Cerebellar nuclear complex (tissue), 1 donor: ENCODE measurements around the gene EIF2A.
"Not testable (repeated sequence)": the region's sequence is repeated elsewhere in the genome, so short reads cannot be mapped to it uniquely, and the experiment has no call there.

Experiments used
- DNase-seq, 2 experiments: peaks; one replicate each; lab custom pipeline; 2025; lab: John Stamatoyannopoulos, UW

The EIF2A gene

GRCh38 chr3:150602426-150603152 is 56.0 kb downstream of the EIF2A start:
- DNase-seq, result no peak

- DNase-seq, result peak; percentile 13 to 88
Measured at GRCh38 chr3:150603153-150603979, 56.8 kb downstream of the EIF2A start, which contains the start of gene SELENOT. SELENOT (plus strand) TSS chr3:150603321; CDS start chr3:150603363, 42 bp downstream.

GRCh38 chr3:150603980-150604319 is 57.4 kb downstream of the EIF2A start:
- no peak for DNase-seq

GRCh38 chr3:150605998-150606641 is 59.5 kb downstream of the EIF2A start:
- DNase-seq, result no peak

- no peak for DNase-seq
Measured at GRCh38 chr3:150607267-150608065, 60.9 kb downstream of the EIF2A start.

- DNase-seq, result no peak
Measured at GRCh38 chr3:150609988-150610387, 63.4 kb downstream of the EIF2A start.

GRCh38 chr3:150610785-150611184 is 64.2 kb downstream of the EIF2A start:
- no peak for DNase-seq

- no peak for DNase-seq
Measured at GRCh38 chr3:150611666-150612065, 65.1 kb downstream of the EIF2A start.

- DNase-seq, result no peak
Measured at GRCh38 chr3:150612494-150612893, 65.9 kb downstream of the EIF2A start.

GRCh38 chr3:150613034-150613433 is 66.4 kb downstream of the EIF2A start:
- no peak for DNase-seq

GRCh38 chr3:150613709-150614480 is 67.3 kb downstream of the EIF2A start:
- no peak for DNase-seq

GRCh38 chr3:150620002-150620689 is 73.6 kb downstream of the EIF2A start:
- DNase-seq, result no peak

- DNase-seq, result not testable (repeated sequence)
Measured at GRCh38 chr3:150622955-150623354, 76.4 kb downstream of the EIF2A start.

GRCh38 chr3:150623945-150624344 is 77.4 kb downstream of the EIF2A start:
- no peak for DNase-seq

GRCh38 chr3:150626148-150626930 is 79.8 kb downstream of the EIF2A start:
- DNase-seq, result no peak

GRCh38 chr3:150627557-150627956 is 81.0 kb downstream of the EIF2A start:
- DNase-seq, result no peak

GRCh38 chr3:150631515-150632221 is 85.1 kb downstream of the EIF2A start:
- DNase-seq, result no peak

GRCh38 chr3:150635076-150635475 is 88.5 kb downstream of the EIF2A start:
- no peak for DNase-seq

- DNase-seq, result no peak
Measured at GRCh38 chr3:150635526-150635925, 88.9 kb downstream of the EIF2A start.
